Panc1 (cell line): ENCODE data around the gene HSPA12A.

Experiments
- POLR2AphosphoS5 ChIP-seq: IDR thresholded peaks from 2 replicates; pipeline ENCODE4 v1.6.1; 2012; ENCODE audit warnings: mild to moderate bottlenecking, low read depth, low read length, moderate library complexity
- SIN3A ChIP-seq: IDR thresholded peaks from 2 replicates; pipeline ENCODE4 v1.6.1; 2012; ENCODE audit warnings: low read depth, mild to moderate bottlenecking, low read length, moderate library complexity, borderline replicate concordance; ENCODE audit not compliant: insufficient read depth
- TCF7L2 ChIP-seq: IDR thresholded peaks from 2 replicates; pipeline ENCODE4 v1.6.1; 2011; ENCODE audit warnings: mild to moderate bottlenecking, low read depth, low read length, inconsistent platforms
- TF ChIP-seq, protein P1 (sequence below): fragments of 450-650 bp; IDR thresholded peaks from 2 replicates; pipeline ENCODE4 v1.5.1; 2017; ENCODE audit warnings: mild to moderate bottlenecking
- TF ChIP-seq, protein P2 (sequence below), 2 experiments: IDR thresholded peaks; 2 replicates each; pipeline ENCODE4 v1.6.1; 2011 to 2012; ENCODE audit warnings: low read depth in 2 of 2, control low read depth in 1 of 2, low read length in 1 of 2, mild to moderate bottlenecking in 1 of 2, moderate library complexity in 1 of 2; ENCODE audit not compliant: insufficient read depth in 1 of 2

DNA sequence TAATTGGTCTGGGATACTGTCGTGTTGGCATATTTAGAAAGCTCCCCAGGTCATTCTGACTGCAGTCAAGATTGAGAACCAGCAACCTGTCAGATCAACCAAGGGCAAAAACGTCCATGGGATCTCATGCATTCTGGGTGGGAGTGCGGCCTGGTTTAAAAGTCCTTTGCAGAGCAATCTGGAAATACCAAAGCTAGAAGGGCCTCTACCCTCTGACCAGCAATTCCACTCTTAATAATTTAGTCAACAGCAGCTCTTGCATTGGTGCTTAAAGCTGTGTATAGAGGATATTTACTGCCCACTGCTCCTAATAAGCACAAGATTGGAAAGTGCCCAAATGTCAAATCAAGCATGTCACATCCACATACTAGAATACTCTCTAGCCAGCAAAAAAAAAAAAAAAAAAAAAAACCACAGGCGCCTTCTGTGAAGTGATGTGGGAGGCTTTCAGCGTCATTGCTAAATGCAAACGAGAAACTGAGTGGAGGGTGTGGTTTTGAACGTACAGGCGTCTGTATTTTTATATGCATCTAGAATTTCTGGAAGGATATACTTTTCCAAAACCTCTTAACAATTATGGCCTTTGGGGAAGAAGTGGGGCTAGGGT lies 44.8 kb upstream of the HSPA12A start:
- TF ChIP-seq, protein P1, sequence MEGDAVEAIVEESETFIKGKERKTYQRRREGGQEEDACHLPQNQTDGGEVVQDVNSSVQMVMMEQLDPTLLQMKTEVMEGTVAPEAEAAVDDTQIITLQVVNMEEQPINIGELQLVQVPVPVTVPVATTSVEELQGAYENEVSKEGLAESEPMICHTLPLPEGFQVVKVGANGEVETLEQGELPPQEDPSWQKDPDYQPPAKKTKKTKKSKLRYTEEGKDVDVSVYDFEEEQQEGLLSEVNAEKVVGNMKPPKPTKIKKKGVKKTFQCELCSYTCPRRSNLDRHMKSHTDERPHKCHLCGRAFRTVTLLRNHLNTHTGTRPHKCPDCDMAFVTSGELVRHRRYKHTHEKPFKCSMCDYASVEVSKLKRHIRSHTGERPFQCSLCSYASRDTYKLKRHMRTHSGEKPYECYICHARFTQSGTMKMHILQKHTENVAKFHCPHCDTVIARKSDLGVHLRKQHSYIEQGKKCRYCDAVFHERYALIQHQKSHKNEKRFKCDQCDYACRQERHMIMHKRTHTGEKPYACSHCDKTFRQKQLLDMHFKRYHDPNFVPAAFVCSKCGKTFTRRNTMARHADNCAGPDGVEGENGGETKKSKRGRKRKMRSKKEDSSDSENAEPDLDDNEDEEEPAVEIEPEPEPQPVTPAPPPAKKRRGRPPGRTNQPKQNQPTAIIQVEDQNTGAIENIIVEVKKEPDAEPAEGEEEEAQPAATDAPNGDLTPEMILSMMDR, result no peak
- TF ChIP-seq POLR2AphosphoS5, result no peak
- TF ChIP-seq SIN3A, result no peak
- TF ChIP-seq, protein P2, sequence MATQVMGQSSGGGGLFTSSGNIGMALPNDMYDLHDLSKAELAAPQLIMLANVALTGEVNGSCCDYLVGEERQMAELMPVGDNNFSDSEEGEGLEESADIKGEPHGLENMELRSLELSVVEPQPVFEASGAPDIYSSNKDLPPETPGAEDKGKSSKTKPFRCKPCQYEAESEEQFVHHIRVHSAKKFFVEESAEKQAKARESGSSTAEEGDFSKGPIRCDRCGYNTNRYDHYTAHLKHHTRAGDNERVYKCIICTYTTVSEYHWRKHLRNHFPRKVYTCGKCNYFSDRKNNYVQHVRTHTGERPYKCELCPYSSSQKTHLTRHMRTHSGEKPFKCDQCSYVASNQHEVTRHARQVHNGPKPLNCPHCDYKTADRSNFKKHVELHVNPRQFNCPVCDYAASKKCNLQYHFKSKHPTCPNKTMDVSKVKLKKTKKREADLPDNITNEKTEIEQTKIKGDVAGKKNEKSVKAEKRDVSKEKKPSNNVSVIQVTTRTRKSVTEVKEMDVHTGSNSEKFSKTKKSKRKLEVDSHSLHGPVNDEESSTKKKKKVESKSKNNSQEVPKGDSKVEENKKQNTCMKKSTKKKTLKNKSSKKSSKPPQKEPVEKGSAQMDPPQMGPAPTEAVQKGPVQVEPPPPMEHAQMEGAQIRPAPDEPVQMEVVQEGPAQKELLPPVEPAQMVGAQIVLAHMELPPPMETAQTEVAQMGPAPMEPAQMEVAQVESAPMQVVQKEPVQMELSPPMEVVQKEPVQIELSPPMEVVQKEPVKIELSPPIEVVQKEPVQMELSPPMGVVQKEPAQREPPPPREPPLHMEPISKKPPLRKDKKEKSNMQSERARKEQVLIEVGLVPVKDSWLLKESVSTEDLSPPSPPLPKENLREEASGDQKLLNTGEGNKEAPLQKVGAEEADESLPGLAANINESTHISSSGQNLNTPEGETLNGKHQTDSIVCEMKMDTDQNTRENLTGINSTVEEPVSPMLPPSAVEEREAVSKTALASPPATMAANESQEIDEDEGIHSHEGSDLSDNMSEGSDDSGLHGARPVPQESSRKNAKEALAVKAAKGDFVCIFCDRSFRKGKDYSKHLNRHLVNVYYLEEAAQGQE (IDR thresholded peaks at IDR 0.05; ENCODE audit: insufficient read depth in 1 of 2, low read depth in 2 of 2, low read length in 1 of 2), result no peak
- TF ChIP-seq TCF7L2, result no peak
